GM19438 (cell line): ENCODE data around the gene AGAP2.

Source experiments
- ATAC-seq: cut with Tn5 transposase; IDR thresholded peaks from one replicate; pipeline ENCODE4 v1.9.1; 2021; ENCODE audit warnings: low read depth; ENCODE audit not compliant: unreplicated experiment

AGAP2 gene

DNA sequence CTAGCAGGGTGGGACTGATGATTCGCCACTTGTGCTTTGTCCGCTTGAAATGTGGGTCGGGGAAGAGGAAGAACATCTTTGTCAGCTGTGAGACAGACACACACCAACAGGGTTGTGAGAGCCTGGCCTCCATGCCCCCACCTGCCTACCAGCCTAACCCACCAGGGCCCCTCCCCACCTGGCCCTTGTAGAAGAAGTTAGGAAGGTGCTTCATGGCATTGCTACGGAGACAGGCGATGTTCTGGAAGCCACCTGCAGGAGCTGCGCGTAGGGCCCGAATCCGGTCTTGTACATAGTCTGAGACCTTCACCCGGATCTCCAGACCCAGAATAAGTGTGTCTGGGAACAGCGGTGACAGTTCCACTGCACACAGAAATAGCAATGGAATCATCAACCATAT is 31.1 kb upstream of the AGAP2 start:
- no peak for ATAC-seq

- ATAC-seq, result no peak
Measured at GRCh38 chr12:57767876-57768275, 29.3 kb upstream of the AGAP2 start.

- ATAC-seq, result no peak
Measured at GRCh38 chr12:57767305-57767698, 28.8 kb upstream of the AGAP2 start.

DNA sequence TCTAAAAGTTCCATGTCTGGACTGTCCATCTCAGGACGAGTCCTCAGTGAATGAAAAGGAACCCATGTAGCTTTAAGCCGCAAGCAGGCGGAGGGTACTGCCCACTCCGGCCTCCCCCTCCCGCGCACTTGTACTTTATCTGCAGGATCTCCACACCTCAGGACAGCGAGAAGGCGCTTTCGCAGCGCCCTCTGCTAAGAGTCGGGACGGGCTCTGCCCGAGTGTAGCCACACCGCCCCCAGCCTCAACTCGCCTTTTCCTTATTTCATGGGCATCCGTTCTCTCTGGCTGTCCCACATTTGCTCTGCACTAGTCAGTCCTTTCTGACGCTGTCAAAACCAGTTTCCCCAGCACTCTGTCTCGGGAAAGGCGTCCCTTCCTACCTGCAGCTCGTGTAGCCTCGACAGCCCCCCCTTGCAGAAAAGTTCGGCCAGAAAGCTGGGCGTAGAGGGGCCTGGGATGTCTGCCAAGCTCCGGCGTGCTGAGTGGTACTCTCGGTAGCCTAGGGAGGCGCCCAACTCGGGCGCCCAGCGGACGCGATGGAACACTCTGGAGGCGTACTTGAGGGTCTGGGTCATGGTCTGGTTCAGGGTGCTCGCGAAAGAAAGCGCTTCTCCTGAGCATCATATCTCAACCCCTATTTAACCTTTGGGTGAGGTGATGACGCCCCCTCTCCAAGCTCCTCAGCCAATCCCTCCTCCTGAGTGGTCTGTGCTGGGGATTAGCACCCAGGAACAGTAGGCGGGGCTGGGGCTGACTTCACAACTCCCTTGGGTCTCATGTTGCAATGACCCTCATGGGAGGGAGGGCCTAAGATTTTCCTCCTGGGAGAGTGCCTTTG is 28.1 kb upstream of the AGAP2 start, which contains the start of gene CYP27B1:
Gene CYP27B1 (minus strand): TSS at position 615 of the 841 bp plus-strand sequence. CDS start 37 bp downstream, at position 578.
- ATAC-seq, result no peak

GRCh38 chr12:57765698-57766463 is 27.3 kb upstream of the AGAP2 start:
- peak; percentile 7 for ATAC-seq

GRCh38 chr12:57765003-57765697 is 26.6 kb upstream of the AGAP2 start:
- ATAC-seq, result peak; percentile 62

GRCh38 chr12:57764662-57765002 is 26.1 kb upstream of the AGAP2 start:
- no peak for ATAC-seq

DNA sequence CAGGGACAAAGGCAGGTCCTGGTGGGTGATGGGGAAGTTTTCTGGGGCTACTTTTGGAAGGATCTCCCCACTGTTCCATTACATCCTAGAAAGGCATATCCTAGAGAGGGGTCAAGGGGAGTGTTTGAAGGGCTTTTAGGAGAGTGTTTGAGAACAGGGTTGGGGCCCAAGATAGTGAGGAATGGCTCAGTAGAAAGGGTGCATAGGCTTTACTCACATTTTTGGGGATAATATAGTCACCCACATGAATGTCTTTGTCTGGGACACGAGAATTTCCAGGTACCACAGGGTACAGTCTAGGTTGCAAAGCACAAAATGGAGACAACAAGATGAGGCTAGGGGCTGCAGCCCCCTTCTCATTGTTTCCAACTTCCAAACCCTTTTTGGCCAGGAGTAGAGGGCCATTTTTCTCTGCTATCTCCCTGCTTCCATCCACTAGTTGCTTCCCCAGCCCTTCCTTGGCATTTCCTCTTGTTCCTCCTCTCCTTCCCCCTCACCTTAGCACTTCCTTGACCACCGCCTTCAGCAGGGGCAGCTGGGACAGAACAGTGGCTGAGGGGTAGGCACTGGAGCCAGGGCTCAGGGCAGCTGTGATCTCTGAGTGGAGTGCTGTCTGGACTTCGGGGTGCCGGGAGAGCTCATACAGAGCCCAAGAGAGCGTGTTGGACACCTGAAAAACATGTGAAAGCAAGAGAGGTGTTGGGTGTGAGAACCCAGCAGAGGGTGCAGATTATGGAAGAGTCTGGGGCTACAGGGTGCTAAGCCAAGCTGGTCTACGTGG is 25.5 kb upstream of the AGAP2 start:
- no peak for ATAC-seq

DNA sequence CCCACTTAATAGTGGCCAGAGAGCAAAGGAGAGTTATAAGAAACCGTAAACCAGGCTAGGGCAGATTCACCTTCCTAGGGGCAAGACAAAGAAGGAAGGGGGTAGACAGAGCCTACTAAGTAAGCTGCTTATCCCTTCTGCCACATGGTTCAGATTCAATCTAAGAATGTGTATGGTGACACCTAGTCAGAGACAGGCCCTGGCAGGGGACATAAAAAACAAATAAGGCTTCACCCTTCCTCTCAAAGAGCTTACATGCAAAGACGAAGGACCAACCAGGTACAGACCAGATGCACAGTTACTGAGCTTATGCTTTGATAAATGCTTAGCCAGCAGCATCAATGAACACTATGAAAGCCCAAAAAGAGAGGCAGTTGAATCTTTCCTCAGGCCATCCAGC is 23.9 kb upstream of the AGAP2 start:
- ATAC-seq, result no peak

DNA sequence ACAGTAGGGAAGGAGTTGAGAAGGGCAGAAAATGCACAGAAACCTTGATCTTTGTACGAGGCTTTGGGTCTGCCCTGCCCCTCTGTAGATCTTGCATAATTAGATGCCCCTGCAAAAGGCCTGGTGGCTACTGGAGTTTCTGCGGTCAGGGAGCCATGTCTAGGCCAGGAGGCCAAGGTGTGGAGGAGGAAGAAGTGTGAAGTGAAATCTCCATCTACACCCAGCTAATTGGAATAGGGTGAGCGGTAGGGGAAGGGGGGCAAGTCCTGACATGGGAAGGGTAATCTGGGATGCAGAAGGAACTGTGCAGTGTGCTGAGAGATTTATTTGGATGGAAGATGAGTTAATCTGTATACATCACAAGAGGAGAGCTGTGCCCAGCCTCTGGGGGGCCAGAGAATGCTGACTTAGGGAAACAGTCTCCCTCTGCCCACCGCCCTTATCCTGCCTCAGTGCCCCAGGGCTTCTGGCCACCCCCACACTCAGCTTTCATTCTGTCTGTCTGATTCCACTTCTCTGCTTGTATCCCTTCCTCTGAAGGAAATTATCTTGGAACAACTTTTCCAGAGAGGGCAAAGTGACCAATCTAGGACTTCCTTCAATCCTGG is 23.0 kb upstream of the AGAP2 start:
- no peak for ATAC-seq

GRCh38 chr12:57760347-57760982 is 21.9 kb upstream of the AGAP2 start:
- no peak for ATAC-seq

GRCh38 chr12:57759360-57759980 is 20.9 kb upstream of the AGAP2 start:
- ATAC-seq, result no peak

- no peak for ATAC-seq
Measured at GRCh38 chr12:57758552-57759359, 20.2 kb upstream of the AGAP2 start.

DNA sequence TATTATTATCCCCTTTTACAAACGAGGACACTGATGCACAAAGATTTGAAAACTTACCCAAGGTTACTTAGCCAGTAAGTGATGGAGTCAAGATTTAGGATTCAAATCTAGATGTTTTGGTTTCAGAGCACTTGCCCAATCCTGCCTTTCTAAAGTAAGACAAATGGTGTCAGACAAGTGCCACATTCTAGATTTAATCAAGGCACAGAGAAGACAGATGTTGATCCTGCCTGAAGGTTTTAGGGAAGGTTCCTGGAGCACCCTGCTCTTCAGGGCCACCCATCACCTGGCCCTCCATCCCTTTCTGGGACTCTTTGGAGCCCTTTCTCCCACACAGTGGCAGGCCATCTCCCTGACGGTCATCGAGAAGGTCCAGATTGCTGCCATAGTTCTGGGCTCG is 19.2 kb upstream of the AGAP2 start:
- no peak for ATAC-seq

DNA sequence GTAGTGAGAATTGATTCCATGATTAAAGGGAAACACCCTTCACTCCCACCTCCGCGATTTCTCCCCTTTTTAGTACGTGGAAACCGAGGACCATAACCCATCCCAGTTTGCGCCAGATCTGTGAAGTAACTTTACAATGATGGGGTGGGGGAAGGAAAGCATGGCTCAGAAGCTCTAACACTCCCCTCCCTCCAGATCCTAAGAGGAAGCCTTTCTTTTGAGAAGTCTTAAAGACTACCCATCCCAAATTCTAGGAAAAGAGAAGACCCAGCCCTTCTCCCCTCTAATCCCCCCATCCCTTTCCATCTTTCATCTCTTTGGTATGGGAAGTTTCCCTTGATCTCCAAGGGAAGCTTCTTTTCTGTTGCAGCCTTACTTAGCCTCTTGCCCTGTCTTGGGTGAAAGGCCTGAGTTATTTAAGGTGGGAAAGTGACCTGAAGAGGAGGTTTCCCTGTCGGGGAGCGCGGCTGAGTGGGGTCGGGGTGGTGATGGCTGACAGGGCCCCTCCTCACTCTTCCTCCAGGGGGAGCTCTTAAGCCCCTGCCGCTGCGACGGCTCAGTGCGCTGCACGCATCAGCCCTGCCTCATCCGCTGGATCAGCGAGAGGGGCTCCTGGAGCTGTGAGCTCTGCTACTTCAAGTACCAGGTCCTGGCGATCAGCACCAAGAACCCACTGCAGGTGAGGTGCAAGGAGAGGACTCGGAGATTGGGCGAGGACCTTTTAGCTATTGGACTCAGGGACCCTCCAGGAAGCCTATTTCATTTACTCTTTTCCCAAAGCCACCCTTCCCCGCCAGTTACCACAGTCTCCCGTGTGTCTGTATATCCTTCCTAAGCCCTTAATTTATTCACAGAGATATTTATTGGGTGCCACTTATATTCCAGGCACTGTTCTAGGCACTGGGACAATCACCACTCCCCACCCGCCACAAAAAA is 18.1 kb upstream of the AGAP2 start:
- ATAC-seq, result no peak

- ATAC-seq, result no peak
Measured at GRCh38 chr12:57755454-57756372, 17.2 kb upstream of the AGAP2 start.

GRCh38 chr12:57755194-57755453 is 16.6 kb upstream of the AGAP2 start:
- ATAC-seq, result no peak
